NCI-H82 treated with DMSO at 0.1 percent for 48 hours (cell line): ENCODE measurements around the gene TBL1X.

ENCODE experiments used
- DNase-seq: peaks from one replicate; lab custom pipeline; 2025; ENCODE audit not compliant: unreplicated experiment; lab: John Stamatoyannopoulos, UW

The TBL1X gene

GRCh38 chrX:9659571-9660195 lies 194.8 kb downstream of the TBL1X start:
- no peak for DNase-seq

DNA sequence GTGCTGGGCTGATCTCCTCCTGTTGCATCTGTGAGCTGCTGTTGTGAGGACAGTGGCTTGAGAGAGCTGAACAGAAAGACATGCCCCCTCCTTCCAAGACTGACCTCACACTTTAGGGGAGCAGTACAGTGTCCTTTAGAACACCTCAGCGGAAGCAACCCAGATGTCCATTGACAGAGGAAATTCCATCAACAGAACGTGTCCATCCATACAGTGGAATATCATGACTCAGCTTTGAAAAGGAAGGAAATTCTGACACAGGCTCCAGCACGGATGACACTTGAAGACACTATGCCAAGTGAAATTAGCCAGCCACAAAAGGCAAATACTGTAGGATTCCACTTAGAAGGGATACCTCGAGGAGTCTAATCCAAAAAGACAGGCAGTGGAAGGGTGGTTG lies 197.3 kb downstream of the TBL1X start:
- no peak for DNase-seq

DNA sequence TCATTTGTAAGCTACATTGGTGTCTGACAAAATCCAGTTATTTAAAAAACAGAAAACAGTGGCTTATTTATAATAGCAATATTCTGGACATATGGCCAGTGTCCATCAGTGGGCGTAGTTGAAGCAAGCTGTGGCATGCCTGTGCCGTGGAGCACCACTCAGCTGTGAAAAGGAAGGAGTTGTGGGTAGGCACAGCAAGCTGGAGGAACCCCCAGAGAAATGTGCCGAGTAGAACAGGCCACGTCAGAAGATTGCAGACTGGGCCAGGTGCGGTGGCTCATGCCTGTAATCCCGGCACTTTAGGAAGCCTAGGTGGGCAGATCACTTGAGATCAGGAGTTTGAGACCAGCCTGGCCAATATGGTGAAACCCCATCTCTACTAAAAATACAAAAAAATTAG lies 198.4 kb downstream of the TBL1X start:
- no peak for DNase-seq

GRCh38 chrX:9664224-9664623 lies 199.4 kb downstream of the TBL1X start:
- DNase-seq, result no peak

DNA sequence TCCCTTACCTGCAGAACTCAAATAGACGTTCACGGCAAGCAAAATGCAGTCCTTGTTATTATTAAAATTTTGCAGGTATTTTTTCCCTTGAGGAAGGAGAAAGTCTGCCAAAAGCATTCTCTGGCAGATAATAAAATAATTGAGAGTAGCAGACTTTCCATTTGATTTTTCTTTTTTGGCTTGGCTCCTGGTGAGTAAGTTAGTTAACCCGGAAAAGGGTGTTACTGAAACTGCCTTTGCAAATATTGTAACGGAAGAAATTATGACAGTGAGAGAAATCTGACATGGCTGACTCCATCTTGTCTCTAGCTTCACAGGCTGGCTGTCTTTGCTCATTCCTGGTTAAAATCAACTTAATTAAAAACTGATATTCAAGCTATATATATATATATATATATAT lies 200.3 kb downstream of the TBL1X start:
- DNase-seq, result no peak

DNA sequence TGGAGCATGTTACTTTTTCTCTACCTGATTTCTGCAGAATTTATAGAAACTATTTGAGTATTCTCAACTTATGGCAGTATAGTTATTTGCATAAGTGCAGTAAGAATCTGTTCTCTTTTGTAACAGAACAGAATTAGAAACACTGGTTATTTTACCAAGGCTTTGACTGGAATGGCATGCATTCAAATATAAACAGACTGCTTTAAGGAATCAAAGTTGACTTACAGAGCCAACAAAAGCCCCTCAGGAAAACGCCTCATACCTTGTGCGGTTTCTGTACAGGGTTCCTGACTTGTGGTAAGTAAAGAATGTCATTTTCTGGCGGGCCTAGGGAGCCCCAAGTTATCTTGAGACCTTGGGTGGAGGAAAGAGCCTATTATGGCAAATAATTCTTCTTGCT lies 203.7 kb downstream of the TBL1X start:
- DNase-seq, result no peak

- DNase-seq, result no peak
Measured at GRCh38 chrX:9670136-9670814, 205.4 kb downstream of the TBL1X start.

DNA sequence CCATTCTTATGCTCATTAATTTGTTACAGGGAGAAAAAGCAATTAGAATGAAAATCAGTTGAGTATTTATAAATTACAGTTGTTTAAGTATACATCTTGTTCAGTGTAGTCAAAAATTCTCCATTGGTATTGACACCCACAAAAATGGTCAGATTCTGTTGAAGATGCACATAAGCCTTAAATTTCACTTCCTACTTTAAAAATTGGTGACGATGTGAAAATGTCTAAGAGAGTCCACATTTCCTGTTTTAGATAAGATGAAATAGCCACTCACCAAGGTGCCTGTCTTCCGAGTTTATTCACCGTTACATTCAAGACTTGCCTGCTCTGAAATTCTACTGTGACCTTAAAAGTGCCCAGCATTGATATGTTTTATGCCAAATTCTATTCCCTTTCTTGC lies 207.1 kb downstream of the TBL1X start:
- no peak for DNase-seq

GRCh38 chrX:9676306-9676705 lies 211.4 kb downstream of the TBL1X start:
- no peak for DNase-seq

- DNase-seq, result no peak
Measured at GRCh38 chrX:9676738-9677097, 211.9 kb downstream of the TBL1X start.

- no peak for DNase-seq
Measured at GRCh38 chrX:9677098-9677739, 212.4 kb downstream of the TBL1X start.

GRCh38 chrX:9678215-9678965 lies 213.5 kb downstream of the TBL1X start:
- DNase-seq, result no peak

DNA sequence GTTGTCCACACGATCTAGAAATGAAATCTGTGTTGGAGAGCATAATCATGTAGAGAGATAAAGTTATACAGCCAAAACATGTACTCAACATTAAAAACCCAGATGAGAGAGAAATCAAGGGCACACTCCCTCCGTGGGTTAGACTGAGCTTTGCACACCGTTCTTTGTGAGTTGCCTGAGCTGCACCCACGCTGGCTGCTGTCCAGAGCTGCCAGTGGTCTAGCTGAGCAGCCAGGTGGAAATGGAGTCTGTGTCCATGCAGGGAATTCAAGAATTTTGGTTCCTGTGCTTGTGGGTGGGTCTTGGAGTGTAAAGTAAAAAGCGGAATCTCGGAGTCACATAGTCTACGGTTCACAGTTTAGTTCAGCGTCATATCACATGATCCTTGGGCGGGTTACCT lies 216.2 kb downstream of the TBL1X start:
- DNase-seq, result no peak

DNA sequence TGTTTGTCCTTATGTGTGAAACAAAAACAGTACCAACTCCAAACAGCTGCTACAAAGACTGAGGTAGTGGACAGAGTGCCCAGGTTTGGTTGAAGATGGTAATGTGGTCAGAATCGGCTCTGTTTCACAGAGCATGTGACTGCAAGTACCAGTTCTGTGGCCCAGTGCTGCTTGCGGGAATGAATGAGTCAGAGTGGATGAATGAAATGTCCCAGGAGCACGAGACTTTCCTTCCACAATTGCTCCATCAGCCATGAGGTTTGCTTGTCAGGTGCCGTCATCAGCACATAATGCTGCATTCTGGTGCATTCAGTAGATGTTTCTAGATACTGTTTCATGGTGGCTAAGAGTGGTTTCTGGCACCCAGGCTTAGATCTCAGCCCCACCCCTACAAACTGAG lies 216.6 kb downstream of the TBL1X start:
- no peak for DNase-seq

DNA sequence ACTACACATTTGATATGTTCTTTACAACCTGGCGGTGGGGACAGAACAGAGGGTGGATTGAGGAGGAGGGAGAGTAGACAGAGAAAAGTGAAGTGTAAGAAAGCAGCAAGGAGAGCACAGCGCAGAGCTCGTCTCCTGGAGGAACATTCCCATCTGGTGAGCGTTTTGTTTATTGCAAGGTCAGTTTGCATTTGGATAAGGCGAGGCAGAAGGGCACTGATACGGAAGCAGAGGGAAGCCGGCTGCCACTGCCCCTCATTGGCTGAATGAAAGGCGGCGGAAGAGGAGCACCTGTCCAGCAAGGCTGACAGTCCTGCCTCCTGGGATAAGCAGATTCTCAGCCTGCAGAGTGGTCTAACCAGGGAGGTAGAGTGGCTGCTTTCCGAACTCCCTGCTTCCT lies 217.6 kb downstream of the TBL1X start:
- DNase-seq, result no peak

DNA sequence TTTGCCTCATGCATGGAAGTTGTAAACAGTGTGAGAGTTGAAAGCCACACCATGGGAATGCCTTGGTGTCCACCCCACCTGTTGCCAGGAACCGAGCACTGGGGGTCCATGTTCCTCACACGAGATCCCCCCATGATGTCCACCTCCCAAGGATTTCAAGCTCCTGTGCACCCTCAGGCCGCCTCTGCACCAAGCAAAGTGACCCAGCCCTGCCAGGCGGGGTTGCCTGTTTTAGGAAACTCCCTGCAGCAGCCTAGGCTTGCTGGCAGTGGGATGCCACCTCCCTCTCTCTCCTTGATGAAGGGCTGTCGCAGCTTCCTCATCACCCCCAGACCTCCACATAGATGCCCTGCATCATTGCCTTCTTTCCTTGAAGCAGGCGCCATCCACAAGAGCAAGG lies 218.0 kb downstream of the TBL1X start:
- no peak for DNase-seq

DNA sequence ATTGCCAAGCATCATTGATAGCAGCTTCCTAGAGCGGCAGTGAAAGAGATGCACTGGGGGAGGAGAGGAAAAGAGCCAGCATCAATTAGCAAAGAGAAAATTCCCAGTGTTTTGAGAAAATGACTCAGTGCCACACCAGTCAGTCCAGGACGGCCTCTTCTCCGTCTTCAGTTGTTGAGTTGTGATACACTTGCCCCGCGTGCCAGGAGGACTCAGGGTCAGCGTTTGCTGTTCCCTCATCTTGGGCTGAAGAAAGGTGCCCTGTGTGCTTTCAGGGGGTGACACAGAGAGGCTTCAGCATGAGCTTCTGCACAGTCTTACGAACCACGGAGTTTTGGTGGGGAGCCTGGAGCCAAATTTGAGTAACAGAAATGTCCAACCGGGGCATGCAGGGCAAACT lies 218.5 kb downstream of the TBL1X start:
- DNase-seq, result no peak

DNA sequence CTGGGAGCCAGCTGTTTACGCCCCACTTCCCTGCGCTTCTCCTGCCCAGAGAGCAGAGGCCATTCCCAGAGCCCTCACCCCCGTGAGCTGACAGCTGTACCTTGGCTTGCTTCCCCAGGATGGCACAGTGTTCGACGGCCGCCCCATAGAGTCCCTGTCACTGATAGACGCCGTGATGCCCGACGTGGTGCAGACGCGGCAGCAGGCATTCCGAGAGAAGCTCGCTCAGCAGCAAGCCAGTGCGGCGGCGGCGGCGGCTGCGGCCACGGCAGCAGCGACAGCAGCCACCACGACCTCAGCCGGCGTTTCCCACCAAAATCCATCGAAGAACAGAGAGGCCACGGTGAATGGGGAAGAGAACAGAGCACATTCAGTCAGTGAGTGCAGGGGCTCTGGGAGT lies 223.0 kb downstream of the TBL1X start:
- DNase-seq, result no peak

DNA sequence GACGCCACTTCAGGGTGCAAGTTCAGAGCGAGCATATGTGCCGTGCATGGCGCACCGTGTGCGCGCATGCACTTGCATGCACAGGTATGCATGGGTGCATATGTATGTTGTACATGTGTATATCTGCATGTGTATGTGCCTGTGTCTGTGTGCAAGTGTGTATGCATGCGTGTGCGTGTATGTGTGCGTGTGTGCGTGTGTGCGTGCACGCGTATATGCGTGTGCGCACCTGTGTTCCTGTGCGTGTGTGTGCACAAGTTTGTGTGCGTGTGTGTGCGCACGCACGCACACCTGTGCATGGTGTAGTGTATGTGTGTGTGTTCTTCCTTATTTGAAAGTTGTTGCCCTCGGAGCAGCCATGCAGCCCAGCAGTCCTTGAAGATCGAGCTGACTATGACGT lies 224.0 kb downstream of the TBL1X start:
- no peak for DNase-seq

DNA sequence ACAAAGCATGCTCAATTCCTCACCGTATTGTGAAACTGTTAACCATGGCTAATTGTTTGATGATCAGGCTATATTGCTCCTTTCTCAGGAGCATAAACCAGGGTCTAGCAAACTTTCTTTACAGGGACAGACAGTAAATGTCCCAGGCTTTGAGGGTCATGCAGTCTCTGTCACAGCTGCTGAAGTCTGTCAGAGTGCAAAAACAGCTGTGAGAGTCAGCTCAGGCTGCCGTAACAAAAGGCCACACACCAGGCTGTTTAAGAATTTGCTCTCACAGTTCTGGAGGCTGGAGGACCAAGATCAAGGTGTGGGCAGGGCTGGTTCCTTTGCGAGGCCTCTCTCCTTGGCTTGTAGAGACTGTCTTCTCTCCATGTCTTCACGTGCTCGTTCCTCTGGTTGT lies 225.2 kb downstream of the TBL1X start:
- no peak for DNase-seq

DNA sequence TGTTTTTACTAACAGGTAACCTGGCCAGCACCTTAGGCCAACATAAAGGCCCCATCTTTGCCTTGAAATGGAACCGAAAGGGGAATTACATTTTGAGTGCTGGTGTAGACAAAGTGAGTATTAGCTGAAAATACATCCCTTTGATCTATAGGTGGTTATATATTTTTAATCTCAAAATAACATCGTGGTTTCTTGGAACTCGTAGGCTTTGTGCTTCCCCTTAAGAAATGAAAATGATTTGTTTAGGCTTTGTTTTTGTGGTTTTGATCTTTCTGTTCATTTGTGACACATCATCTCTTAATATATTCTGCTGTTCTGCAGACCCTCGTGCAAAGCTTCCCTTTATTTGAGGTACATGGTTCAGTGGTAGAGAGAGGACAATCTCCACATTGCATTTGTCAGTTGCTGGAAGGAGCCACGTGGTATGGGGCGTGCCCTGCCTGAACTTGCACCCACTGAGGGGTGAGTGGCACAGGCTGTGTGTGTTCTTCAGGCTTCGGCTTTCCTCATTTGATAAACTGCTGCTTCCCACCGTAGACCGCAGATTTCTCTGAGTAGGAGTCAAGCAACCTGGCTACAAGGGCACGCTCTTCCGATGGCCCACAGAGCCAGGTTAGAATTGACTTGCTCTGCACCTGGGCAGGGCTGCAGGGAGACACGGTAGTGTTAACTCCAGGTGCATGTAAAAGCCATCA lies 228.6 kb downstream of the TBL1X start:
- DNase-seq, result no peak
